Activated CD4-positive, alpha-beta T cell treated with anti-CD3 and anti-CD28 coated beads for 24 hours (primary cell): Measurements from ENCODE around the gene CDC27.
"Not testable (repeated sequence)": the region's sequence is repeated elsewhere in the genome, so short reads cannot be mapped to it uniquely, and the experiment has no call there.

Experiments
- DNase-seq, 2 donors: peaks; one replicate each; pipeline ENCODE4 v3.0.0-alpha.2; 2020; ENCODE audit warnings: low read depth in 2 of 2

Gene CDC27

DNA sequence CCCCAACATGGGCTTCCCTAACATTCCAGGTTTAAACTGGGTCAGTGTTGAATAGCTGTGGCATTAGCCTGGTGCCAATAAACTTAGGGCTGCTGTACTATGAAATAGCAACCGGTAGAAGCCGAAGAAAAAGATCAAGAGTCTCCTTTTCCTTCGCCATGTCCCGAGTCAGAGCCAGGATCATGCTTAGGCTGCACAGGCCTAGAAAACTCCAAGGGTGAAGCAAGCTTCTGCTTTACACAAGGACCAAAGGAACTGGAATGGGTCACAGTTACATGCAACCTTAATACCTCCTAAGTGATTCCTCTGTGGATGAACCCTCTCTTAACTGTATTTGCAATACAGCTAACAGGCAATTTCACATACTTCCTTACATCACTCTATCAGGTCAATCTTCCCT lies 115.5 kb downstream of the CDC27 start:
- DNase-seq, result not testable (repeated sequence)

DNA sequence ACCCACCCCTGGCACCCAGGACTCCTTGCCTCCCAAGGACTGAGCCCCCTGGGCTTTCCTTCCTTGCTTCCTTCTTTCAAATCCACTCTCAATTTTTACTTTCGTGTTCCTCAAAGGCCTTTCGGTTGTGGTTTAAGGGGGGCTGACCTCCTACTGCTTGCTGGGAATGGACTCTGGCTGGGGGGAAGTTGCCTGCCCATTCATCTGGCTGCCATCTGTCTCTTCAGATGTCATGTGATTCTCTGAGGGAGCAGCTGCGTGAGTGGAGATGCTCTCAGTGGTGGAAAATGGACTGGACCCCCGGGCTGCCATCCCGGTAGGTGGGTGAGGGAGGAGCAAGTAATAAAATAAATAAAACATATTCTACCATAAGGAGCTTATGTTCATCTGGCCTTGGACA lies 116.2 kb downstream of the CDC27 start:
- no peak for DNase-seq

DNA sequence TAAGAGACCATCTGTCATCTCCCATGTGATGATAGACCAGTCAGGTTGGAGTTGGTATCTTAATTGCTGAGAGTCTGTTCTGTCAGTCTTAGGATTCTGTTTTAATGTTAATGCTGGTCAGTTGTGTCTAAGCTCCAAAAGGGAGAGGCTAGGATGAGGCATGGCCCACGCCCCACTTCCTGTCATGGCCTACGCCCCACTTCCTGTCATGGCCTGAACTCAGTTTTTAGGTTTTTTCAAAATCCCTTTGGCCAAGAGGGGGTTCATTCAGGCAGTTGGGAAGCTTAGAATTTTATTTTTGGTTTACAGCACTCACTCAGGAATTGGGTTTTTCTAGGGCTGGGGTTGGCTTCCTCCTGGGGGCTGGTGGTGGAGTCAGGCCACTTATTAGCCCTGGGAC lies 117.9 kb downstream of the CDC27 start:
- DNase-seq, result not testable (repeated sequence)

DNA sequence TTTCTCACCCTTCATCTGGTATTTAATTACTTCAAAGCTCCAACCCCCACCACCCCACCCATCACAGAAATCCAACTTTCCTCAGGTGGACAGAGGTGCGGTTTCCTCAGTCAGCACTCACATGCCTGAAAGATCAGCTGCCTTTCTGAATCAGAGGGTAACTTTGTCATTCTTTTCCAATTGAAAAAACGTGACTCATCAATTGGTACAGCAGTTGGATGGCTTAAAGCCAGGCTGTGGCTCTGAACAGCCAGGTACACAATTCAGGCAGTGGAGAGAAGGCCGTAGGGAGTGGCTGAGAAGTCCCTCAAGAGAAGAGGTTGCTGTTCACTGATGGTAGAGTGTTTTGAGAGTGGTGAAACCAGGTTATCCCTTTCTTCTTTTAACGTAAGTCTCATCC lies 118.8 kb downstream of the CDC27 start:
- DNase-seq, result not testable (repeated sequence)
